GM21737 (cell line): ENCODE measurements around the gene FNDC3B.

ENCODE experiments used
- ATAC-seq: cut with Tn5 transposase; IDR thresholded peaks from one replicate; pipeline ENCODE4 v1.9.1; 2021; ENCODE audit warnings: mild to moderate bottlenecking, moderate library complexity; ENCODE audit not compliant: unreplicated experiment

The FNDC3B gene

GRCh38 chr3:172204716-172205115 is 165.3 kb downstream of the FNDC3B start:
- ATAC-seq, result no peak

GRCh38 chr3:172208586-172209332 is 169.4 kb downstream of the FNDC3B start:
- no peak for ATAC-seq

GRCh38 chr3:172209333-172210321 is 170.2 kb downstream of the FNDC3B start:
- no peak for ATAC-seq

GRCh38 chr3:172210355-172210754 is 171.0 kb downstream of the FNDC3B start:
- ATAC-seq, result no peak

DNA sequence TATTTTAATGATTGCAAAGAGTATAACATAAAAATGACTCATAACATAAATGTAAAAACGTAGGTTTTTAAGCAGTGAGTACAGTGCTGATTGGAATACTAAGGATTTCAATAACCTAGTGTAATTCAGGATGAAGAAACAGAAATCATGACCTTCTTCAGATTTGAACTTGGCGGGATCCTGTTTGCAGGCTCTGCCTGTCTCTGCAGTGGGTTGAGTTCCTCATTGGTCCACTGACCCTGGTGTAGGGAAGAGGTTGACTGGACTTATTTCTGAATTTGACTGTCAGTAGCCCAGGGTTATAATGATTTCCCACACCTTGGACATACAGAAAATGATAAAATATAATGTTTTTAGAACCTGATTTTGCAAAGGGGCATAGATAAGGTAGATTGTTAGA is 171.7 kb downstream of the FNDC3B start:
- ATAC-seq, result no peak

DNA sequence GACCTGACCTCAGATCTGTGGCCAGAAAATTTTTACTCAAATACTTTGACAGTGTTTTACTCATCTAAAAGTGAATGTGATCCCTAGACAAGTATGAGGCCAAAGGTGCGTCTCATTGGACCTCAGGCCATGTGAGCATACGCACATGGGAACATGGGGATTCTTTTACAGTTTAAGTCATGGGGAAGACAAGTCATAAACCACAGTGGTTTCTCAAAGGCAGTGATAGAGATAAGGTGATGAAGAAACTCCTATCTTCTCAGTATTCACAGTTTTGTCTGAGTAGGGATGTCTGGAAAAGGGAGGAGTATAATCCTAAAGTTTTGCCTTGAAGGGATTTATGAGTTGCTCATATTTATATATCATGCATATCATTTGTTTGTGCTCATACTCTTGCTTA is 173.8 kb downstream of the FNDC3B start:
- no peak for ATAC-seq

GRCh38 chr3:172213904-172214303 is 174.5 kb downstream of the FNDC3B start:
- no peak for ATAC-seq

DNA sequence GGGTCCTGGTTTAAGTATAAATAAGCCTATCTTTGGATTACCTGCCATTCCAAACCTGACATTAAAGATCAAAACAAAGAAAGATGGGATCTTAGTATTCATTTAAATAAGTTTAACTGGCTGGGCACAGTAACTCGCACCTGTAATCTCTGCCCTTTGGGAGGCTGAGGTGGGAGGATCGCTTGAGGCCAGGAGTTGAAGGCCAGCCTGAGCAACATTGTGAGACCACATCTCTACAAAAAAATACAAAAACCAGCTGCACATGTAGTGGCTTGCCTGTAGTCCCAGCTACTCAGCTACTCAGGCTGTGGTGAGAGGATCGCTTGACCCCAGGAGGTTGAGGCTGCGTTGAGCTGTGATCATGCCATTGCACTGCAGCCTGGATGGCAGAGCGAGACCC is 176.9 kb downstream of the FNDC3B start:
- no peak for ATAC-seq

DNA sequence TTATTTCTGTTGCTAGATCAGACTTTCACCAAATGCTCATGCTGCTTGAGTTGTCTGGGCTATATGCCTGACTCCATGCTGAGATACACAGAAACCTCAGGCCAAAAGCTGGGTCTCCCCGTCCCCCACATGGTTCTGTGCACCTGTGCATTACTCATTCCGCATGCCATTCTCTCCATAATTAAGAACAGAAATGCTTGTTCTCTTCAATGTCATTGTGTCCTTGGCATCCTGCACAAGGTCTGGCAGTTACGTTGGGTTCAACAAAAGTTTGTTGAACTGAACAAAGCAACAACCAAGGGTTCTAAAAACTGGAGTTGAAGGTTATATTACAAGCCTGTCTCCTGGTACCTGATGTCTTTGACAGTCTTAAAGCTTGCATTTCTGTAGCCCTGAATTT is 177.5 kb downstream of the FNDC3B start:
- ATAC-seq, result no peak

DNA sequence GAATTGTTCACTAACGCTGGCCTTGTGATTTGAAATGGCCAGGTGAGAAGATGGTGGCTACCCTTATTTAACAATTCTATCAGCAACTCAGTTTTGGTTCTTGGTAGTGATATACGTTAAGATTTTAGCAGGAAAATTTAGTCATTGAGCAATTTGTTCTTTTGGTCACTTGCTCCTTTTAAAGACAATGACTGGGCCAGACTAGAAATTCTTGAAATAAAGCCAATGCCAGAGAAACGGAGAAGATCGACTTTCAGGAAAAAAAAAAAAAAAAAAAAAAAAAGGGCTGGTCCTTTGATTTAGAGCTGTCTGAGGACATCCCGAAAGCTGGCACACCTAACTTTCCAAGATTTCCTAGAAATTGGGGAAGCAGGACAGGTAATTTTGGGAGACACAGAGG is 178.5 kb downstream of the FNDC3B start:
- ATAC-seq, result no peak

- ATAC-seq, result no peak
These were observed 179.3 kb downstream of the FNDC3B start for GRCh38 chr3:172218350-172219323.

- ATAC-seq, result no peak
These were observed 180.4 kb downstream of the FNDC3B start for GRCh38 chr3:172219750-172220149.

DNA sequence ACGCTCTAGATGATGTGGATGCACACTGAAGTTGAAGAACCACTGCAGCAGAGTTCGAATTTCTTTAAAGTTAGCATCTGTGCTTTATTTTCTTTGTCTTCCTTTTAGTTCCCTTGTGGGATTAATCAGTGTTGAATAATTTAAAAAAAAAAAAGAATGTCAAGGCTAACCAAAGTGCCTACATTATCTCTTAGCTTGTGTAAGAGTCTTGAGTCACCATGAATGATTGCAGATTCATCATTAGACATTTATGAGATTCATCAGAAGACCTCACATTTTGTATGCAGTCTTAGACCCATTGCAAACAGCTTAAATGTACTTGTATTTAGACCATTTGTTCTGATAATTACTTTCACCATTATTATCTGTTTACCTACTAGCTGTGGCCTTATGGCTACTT is 182.2 kb downstream of the FNDC3B start:
- no peak for ATAC-seq

GRCh38 chr3:172222478-172223071 is 183.2 kb downstream of the FNDC3B start:
- ATAC-seq, result no peak

- ATAC-seq, result no peak
These were observed 184.5 kb downstream of the FNDC3B start for GRCh38 chr3:172223870-172224269.

DNA sequence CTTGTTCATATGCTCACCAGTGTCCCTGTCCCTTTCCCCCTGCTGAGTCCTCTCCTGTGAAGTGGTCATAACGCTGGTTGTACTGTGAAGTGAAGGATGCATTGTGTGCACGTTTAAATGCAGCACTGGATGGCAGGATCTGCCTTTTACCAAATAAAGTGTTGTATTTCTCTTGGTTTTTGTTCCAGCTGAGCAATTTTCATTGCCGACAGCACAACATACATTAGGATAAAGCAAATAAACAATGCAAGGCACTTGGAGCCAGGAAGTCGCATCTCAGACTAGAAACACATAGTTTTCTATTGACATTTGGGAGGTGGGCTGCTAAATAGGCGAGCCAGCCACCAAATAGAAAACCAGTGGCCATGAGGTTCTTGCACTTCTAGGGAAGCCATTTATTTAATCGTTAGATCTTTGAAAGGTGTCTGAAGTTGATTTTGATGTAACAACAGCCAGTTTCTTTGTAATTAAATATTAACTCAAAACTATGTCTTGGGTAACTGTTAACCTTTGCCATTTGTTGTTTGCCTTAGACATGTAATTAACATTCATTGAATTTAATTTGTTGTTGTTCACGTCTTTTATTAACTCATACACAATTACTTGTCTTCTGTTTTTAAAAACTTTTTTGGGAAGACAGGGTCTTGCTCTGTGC is 185.3 kb downstream of the FNDC3B start:
- ATAC-seq, result no peak

- no peak for ATAC-seq
These were observed 185.9 kb downstream of the FNDC3B start for GRCh38 chr3:172225215-172225707.

DNA sequence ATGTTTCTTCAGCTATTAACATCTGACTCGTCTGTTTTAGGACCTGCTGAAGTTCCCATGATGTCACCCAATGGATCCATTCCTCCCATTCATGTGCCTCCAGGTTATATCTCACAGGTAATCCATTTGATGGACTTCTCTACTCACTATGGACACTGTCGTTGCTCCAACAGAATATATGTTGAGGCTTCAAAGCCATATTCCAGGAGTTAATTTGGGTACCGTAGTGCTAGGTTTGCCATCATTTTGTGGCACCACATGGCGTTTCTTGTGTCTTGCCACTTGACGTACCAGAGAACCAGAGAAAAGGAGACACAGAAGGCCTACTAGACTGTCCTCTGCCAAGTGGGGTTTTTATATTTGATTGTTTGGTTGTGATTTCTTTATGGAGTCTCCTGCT is 187.5 kb downstream of the FNDC3B start:
- ATAC-seq, result no peak

GRCh38 chr3:172227340-172228035 is 188.1 kb downstream of the FNDC3B start:
- no peak for ATAC-seq
